SK-N-SH (cell line): ENCODE data around the gene ZMIZ1. TPM values are rescaled to one million over a fixed set of nuclear protein-coding genes. Genes with fewer than 3 reads are reported as not detected.
A peak's percentile ranks its signal among the peaks of the same experiment; 100 is the strongest.

Source experiments
- CTCF ChIA-PET: fragments of 300-600, 350-600 bp; formaldehyde crosslinking; extraction: SDS; loops from one replicate; lab custom pipeline; 2021; lab: Yijun Ruan, JAX
- POLR2A ChIA-PET: fragments of 350-600 bp; sonication (Branson Sonifier 250); formaldehyde crosslinking; extraction: SDS; loops from one replicate; lab custom pipeline; 2020; ENCODE audit warnings: antibody characterized with exemption, inconsistent platforms; lab: Yijun Ruan, JAX
- DNase-seq: peaks from one replicate; pipeline ENCODE4 v3.0.0; 2012
- H2AFZ ChIP-seq: fragments of 200-600 bp; sonication (generic); 2 replicates; pipeline ENCODE4 v1.8.1; 2016; ENCODE audit warnings: antibody characterized with exemption, mild to moderate bottlenecking, low read depth
- H3F3A ChIP-seq: fragments of 200-600 bp; sonication (generic); replicated peaks from 2 replicates; pipeline ENCODE3; 2016; ENCODE audit warnings: antibody characterized with exemption, mild to moderate bottlenecking; ENCODE audit not compliant: insufficient read depth
- H3K27ac ChIP-seq, 2 experiments: fragments of 200-500 bp in 1 of 2; fragments of 200-600 bp in 1 of 2; sonication (Bioruptor generic) in 1 of 2; sonication (generic), shearing (Covaris generic) in 1 of 2; 2 replicates each; pipeline versions ENCODE4 v1.5.1 to v1.6.1; 2014 to 2016; ENCODE audit warnings: low read depth in 2 of 2, inconsistent platforms in 1 of 2, low read length in 1 of 2, mild to moderate bottlenecking in 1 of 2, mixed read lengths in 1 of 2
- H3K27me3 ChIP-seq: fragments of 200-600 bp; sonication (generic), shearing (Covaris generic); 2 replicates; pipeline ENCODE4 v1.6.1; 2016; ENCODE audit warnings: mixed run types; ENCODE audit not compliant: insufficient read depth
- H3K36me3 ChIP-seq, 2 experiments: fragments of 200-500 bp in 1 of 2; fragments of 200-600 bp in 1 of 2; sonication (Bioruptor generic) in 1 of 2; sonication (generic) in 1 of 2; replicated peaks in 1 of 2; 2 replicates each; pipeline versions ENCODE3 to v1.5.1; 2014 to 2016; ENCODE audit warnings: low read length in 1 of 2, mild to moderate bottlenecking in 1 of 2; ENCODE audit not compliant: insufficient read depth in 2 of 2, control insufficient read depth in 1 of 2
- H3K4me1 ChIP-seq, 2 experiments: fragments of 200-500 bp in 1 of 2; fragments of 200-600 bp in 1 of 2; sonication (Bioruptor generic) in 1 of 2; sonication (generic), shearing (Covaris generic) in 1 of 2; 2 replicates each; pipeline versions ENCODE4 v1.5.1 to v1.6.1; 2014 to 2016; ENCODE audit warnings: low read depth in 1 of 2, low read length in 1 of 2, mixed run types in 1 of 2; ENCODE audit not compliant: insufficient read depth in 2 of 2, control insufficient read depth in 1 of 2
- H3K4me2 ChIP-seq: fragments of 200-600 bp; sonication (generic), shearing (Covaris generic); 2 replicates; pipeline ENCODE4 v1.6.1; 2017; ENCODE audit warnings: mixed run types
- H3K4me3 ChIP-seq, 2 experiments: fragments of 200-500 bp in 1 of 2; fragments of 200-600 bp in 1 of 2; sonication (Bioruptor generic) in 1 of 2; sonication (generic), shearing (Covaris generic) in 1 of 2; 2 replicates each; pipeline versions ENCODE4 v1.5.1 to v1.8.1; 2014 to 2016; ENCODE audit warnings: low read depth in 2 of 2, inconsistent platforms in 1 of 2, low read length in 1 of 2, mild to moderate bottlenecking in 1 of 2, mixed read lengths in 1 of 2, moderate library complexity in 1 of 2
- H3K79me2 ChIP-seq: fragments of 200-600 bp; sonication (generic); 2 replicates; pipeline ENCODE4 v1.8.1; 2017; ENCODE audit warnings: mild to moderate bottlenecking; ENCODE audit not compliant: insufficient read depth
- H3K9ac ChIP-seq: fragments of 200-600 bp; sonication (generic); 2 replicates; pipeline ENCODE4 v1.6.1; 2017; ENCODE audit warnings: mixed run types
- H3K9me2 ChIP-seq: fragments of 200-600 bp; sonication (generic); 2 replicates; pipeline ENCODE4 v1.6.1; 2017; ENCODE audit warnings: mixed run types
- H3K9me3 ChIP-seq: fragments of 200-600 bp; sonication (generic); 2 replicates; pipeline ENCODE4 v1.6.1; 2017; ENCODE audit warnings: mixed run types, mild to moderate bottlenecking, moderate library complexity
- H4K20me1 ChIP-seq: fragments of 200-600 bp; sonication (generic); 2 replicates; pipeline ENCODE4 v1.6.1; 2017; ENCODE audit warnings: mild to moderate bottlenecking, mixed run types; ENCODE audit not compliant: insufficient read depth
- ELF1 ChIP-seq: IDR thresholded peaks from 2 replicates; pipeline ENCODE4 v1.4.0; 2012
- EP300 ChIP-seq, 2 experiments: IDR thresholded peaks; 2 replicates each; pipeline versions ENCODE4 v1.4.0 to v1.6.1; 2012; ENCODE audit warnings: borderline replicate concordance in 1 of 2, low read depth in 1 of 2, low read length in 1 of 2
- FOSL2 ChIP-seq: IDR thresholded peaks from 2 replicates; pipeline ENCODE4 v1.4.0; 2012; ENCODE audit warnings: low read depth, mild to moderate bottlenecking, moderate library complexity, borderline replicate concordance
- FOXM1 ChIP-seq: IDR thresholded peaks from 2 replicates; pipeline ENCODE4 v1.4.0; 2012; ENCODE audit warnings: low read depth, mild to moderate bottlenecking
- GABPA ChIP-seq: IDR thresholded peaks from 2 replicates; pipeline ENCODE4 v1.4.0; 2012; ENCODE audit warnings: low read depth, mild to moderate bottlenecking
- NRF1 ChIP-seq: IDR thresholded peaks from 2 replicates; pipeline ENCODE4 v1.6.1; 2012; ENCODE audit warnings: low read depth, mild to moderate bottlenecking, low read length
- POLR2AphosphoS5 ChIP-seq: IDR thresholded peaks from 2 replicates; pipeline ENCODE4 v1.6.1; 2012; ENCODE audit warnings: low read depth, low read length
- RCOR1 ChIP-seq: fragments of 150-350 bp; IDR thresholded peaks from 2 replicates; pipeline ENCODE4 v1.6.1; 2017; ENCODE audit warnings: antibody characterized with exemption, low read length
- RFX5 ChIP-seq: IDR thresholded peaks from 2 replicates; pipeline ENCODE4 v1.6.1; 2012; ENCODE audit warnings: mild to moderate bottlenecking, improper control_type of control experiment, low read length
- SIN3A ChIP-seq: IDR thresholded peaks from 2 replicates; pipeline ENCODE4 v1.6.1; 2012; ENCODE audit warnings: low read depth, mild to moderate bottlenecking, low read length, moderate library complexity, borderline replicate concordance
- TAF1 ChIP-seq: IDR thresholded peaks from 2 replicates; pipeline ENCODE4 v1.6.1; 2012; ENCODE audit warnings: low read depth, mild to moderate bottlenecking, low read length, moderate library complexity, borderline replicate concordance
- TCF12 ChIP-seq: IDR thresholded peaks from 2 replicates; pipeline ENCODE4 v1.4.0; 2012
- WGBS: methylation state at CpG from one replicate; pipeline ENCODE4 v1.1.6; 2017; ENCODE audit warnings: low lambda C conversion rate; 5-methylcytosine and 5-hydroxymethylcytosine counted together
- polyA plus RNA-seq, 3 experiments: library from polyadenylated mRNA; depleted of rRNA; stranded (reverse); fragments of >200 nt; gene quantifications; 2 replicates each; pipeline ENCODE4 v1.2.3, GENCODE V29; 2012
- TF ChIP-seq, protein P1 (sequence below): fragments of 150-350 bp; IDR thresholded peaks from 2 replicates; pipeline ENCODE4 v1.6.1; 2017; ENCODE audit warnings: antibody characterized with exemption, low read length, low read depth, borderline replicate concordance
- TF ChIP-seq, protein P2 (sequence below): IDR thresholded peaks from 2 replicates; pipeline ENCODE4 v1.6.1; 2012; ENCODE audit warnings: mild to moderate bottlenecking, low read depth, low read length, moderate library complexity
- TF ChIP-seq, protein P3 (sequence below): IDR thresholded peaks from 2 replicates; pipeline ENCODE4 v1.4.0; 2012; ENCODE audit warnings: low read depth, borderline replicate concordance

Gene ZMIZ1
- polyA plus RNA-seq, 1 of the 3 experiments (the other 2 are of a cell fraction): 23.5 TPM

DNA sequence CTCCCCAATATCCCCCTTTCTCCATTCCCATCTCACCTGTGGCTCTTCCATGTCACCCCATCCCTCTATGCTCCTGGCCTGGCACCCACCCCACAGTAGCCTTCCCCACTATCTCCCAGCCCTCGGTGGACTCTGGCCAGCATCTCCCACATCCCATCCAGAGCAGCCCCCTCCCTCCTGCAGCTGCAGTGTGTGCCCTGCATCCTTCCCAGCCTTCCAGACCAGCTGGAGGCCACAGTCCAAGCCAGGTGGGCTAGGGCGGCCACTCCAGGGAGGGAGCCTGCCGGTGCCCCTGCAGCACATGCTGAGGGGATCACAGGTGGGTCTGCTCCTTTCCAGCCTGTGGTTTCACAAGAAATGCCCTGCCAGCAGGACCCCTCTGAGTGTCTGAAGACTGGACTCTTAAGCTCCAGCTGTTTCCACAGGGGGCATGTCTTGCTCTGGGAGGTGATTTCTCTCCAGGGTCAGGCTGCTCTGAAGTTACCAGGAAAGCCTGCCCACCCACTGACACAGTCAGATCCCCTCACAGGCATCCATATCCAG lies 187.6 kb downstream of the ZMIZ1 start:
- peaks cover 52% of the 10 kb centered on the region for H4K20me1 ChIP-seq
- ChIA-PET POLR2A (interaction anchor here (1.5 to 2.7 kb wide), 4 partner anchors 10 to 35 kb away, joined by 3 to 9 read pairs (median 4); no protein-coding TSS in a partner anchor), CTCF (interaction anchor here (1.0 kb wide), 1 partner anchor 13 kb away, joined by 3 read pairs; no protein-coding TSS in a partner anchor)
- H3K4me3 ChIP-seq: no peak overlapping the region
- H3K4me1 ChIP-seq: peaks cover 15 to 100% of the 10 kb centered on the region in 2 experiments; a peak in 3 of 4 replicates
- TF ChIP-seq GABPA (no peak), RFX5 (no peak), POLR2AphosphoS5 (no peak), EP300 (IDR thresholded peaks at IDR 0.05; ENCODE audit: borderline replicate concordance in 1 of 2, low read depth in 1 of 2, low read length in 1 of 2) (no peak), FOSL2 (no peak), TCF12 (no peak), NRF1 (no peak), ELF1 (no peak), TAF1 (no peak), FOXM1 (no peak), RCOR1 (no peak), SIN3A (no peak)
- TF ChIP-seq, protein P1, sequence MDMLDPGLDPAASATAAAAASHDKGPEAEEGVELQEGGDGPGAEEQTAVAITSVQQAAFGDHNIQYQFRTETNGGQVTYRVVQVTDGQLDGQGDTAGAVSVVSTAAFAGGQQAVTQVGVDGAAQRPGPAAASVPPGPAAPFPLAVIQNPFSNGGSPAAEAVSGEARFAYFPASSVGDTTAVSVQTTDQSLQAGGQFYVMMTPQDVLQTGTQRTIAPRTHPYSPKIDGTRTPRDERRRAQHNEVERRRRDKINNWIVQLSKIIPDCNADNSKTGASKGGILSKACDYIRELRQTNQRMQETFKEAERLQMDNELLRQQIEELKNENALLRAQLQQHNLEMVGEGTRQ: no peak
- TF ChIP-seq, protein P2, sequence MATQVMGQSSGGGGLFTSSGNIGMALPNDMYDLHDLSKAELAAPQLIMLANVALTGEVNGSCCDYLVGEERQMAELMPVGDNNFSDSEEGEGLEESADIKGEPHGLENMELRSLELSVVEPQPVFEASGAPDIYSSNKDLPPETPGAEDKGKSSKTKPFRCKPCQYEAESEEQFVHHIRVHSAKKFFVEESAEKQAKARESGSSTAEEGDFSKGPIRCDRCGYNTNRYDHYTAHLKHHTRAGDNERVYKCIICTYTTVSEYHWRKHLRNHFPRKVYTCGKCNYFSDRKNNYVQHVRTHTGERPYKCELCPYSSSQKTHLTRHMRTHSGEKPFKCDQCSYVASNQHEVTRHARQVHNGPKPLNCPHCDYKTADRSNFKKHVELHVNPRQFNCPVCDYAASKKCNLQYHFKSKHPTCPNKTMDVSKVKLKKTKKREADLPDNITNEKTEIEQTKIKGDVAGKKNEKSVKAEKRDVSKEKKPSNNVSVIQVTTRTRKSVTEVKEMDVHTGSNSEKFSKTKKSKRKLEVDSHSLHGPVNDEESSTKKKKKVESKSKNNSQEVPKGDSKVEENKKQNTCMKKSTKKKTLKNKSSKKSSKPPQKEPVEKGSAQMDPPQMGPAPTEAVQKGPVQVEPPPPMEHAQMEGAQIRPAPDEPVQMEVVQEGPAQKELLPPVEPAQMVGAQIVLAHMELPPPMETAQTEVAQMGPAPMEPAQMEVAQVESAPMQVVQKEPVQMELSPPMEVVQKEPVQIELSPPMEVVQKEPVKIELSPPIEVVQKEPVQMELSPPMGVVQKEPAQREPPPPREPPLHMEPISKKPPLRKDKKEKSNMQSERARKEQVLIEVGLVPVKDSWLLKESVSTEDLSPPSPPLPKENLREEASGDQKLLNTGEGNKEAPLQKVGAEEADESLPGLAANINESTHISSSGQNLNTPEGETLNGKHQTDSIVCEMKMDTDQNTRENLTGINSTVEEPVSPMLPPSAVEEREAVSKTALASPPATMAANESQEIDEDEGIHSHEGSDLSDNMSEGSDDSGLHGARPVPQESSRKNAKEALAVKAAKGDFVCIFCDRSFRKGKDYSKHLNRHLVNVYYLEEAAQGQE: no peak
- TF ChIP-seq, protein P3, sequence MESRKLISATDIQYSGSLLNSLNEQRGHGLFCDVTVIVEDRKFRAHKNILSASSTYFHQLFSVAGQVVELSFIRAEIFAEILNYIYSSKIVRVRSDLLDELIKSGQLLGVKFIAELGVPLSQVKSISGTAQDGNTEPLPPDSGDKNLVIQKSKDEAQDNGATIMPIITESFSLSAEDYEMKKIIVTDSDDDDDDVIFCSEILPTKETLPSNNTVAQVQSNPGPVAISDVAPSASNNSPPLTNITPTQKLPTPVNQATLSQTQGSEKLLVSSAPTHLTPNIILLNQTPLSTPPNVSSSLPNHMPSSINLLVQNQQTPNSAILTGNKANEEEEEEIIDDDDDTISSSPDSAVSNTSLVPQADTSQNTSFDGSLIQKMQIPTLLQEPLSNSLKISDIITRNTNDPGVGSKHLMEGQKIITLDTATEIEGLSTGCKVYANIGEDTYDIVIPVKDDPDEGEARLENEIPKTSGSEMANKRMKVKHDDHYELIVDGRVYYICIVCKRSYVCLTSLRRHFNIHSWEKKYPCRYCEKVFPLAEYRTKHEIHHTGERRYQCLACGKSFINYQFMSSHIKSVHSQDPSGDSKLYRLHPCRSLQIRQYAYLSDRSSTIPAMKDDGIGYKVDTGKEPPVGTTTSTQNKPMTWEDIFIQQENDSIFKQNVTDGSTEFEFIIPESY: no peak
- peak; percentile 59 for DNase-seq
- no peak overlapping the region for H3K9ac ChIP-seq
- no peaks in the 10 kb centered on the region for H3K9me3 ChIP-seq
- no peaks in the 10 kb centered on the region for H3F3A ChIP-seq
- no peaks in the 10 kb centered on the region for H3K27me3 ChIP-seq
- H3K27ac ChIP-seq: peak overlapping the region in 1 of 2 experiments; percentile 99; a peak in 2 of 4 replicates
- WGBS: 75% methylated on average over 2 of the region's 3 CpGs
- H3K9me2 ChIP-seq: no peaks in the 10 kb centered on the region
- no peak overlapping the region for H2AFZ ChIP-seq
- no peak overlapping the region for H3K4me2 ChIP-seq
- H3K36me3 ChIP-seq: peaks cover 0 to 11% of the 10 kb centered on the region in 2 experiments
- peaks cover 84% of the 10 kb centered on the region for H3K79me2 ChIP-seq
